Measurements from ENCODE around the gene SGMS2.

DNA sequence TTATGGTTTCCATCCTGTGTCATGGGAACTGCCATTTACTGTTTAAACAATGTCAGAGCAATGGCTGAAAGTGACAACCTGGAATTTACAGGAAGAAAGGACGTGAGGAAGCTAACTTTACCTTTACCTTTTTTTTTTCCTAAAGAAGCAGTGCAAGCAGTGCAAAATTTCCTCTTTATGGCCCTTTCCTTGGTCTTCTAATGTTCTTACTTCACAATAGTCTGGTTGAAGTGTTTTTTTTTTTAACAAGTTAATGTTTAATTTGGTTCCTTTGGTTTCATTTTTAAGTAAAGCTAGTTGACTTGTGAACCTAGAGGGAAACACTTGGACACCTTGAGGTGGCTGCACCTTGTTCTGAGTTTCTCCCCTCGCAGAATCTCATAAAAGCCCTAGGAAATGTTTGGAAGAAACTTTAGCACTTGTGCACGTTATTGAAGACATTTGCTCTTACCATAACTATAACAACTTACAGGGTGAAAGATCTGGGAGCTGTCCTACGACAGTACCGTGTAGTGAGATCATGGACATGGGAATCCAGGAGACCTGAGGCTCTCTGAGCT, 1.8 kb downstream of the SGMS2 start:
- TF ChIP-seq POLR2A (IDR thresholded peaks at IDR 0.05; ENCODE audit: low read length), result no peak
- TF ChIP-seq GATA1 (IDR thresholded peaks at IDR 0.05; ENCODE audit: low read depth, low read length), result no peak
